ENCODE data around the gene ROPN1B.

ROPN1B gene

DNA sequence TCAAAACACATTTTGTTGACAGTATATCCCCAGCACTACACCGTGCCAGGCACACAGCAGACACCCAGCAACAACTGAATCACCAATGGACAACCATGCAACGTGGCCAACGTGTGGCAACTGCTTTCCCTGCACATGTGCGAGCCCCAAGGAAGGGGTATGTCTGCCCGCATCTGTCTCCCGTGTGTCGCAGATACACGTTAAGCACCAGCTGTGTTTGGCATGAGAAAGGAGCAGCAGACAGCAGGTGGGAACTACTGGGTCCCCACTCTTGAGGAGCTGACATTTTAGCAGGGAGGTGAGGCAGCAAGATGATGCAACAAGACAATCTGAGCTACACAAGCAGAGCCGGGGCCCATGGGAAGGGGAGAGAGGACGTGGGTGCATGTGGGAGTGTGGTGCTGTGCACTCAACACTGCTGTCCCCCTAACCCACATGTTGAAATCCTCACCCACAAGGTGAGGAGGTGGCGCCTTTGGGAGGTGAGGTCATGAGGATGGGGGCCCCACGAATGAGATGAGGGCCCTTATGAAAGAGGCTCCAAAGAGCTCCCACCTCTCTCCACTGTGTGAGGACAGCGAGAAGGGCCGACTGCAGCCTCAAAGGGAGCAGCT, 56.2 kb downstream of the ROPN1B start:
- DNase-seq (ENCODE audit: low read depth, low spot score), result no peak
- TF ChIP-seq, protein P1, sequence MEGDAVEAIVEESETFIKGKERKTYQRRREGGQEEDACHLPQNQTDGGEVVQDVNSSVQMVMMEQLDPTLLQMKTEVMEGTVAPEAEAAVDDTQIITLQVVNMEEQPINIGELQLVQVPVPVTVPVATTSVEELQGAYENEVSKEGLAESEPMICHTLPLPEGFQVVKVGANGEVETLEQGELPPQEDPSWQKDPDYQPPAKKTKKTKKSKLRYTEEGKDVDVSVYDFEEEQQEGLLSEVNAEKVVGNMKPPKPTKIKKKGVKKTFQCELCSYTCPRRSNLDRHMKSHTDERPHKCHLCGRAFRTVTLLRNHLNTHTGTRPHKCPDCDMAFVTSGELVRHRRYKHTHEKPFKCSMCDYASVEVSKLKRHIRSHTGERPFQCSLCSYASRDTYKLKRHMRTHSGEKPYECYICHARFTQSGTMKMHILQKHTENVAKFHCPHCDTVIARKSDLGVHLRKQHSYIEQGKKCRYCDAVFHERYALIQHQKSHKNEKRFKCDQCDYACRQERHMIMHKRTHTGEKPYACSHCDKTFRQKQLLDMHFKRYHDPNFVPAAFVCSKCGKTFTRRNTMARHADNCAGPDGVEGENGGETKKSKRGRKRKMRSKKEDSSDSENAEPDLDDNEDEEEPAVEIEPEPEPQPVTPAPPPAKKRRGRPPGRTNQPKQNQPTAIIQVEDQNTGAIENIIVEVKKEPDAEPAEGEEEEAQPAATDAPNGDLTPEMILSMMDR (IDR thresholded peaks at IDR 0.05; ENCODE audit: low read depth, low read length), result no peak
- in situ Hi-C loops (cut with HindIII; ENCODE audit: low sequenced_read_pairs), result no loop called here

DNA sequence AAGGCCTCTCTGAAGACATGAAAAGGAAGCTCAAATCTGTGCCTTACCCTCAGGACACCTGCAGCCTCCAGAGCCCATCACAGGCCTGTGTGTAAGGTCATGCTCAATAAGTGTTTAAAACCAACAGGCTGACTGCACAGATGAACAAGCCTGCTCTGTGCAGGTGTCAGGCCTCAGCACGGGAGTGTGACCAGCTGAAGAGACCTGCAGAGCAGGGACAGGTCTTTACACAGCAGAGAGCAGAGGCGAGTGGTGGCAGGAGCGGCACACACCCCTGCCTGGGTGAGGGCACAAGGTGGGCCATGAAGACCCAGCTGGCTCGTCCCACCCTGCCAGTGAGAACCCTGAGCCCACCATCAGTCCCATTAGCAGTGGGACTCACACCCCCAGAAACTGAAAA, 56.9 kb downstream of the ROPN1B start:
- TF ChIP-seq, protein P1 (IDR thresholded peaks at IDR 0.05; ENCODE audit: low read depth, low read length), result no peak
- DNase-seq (ENCODE audit: low read depth, low spot score), result no peak
- no peak overlapping the region for H3K4me3 ChIP-seq (ENCODE audit: low read depth, low read length)

More for the DNA sequence above, 56.2 kb downstream of the ROPN1B start:
- no peak overlapping the region for H3K4me3 ChIP-seq (ENCODE audit: low read depth, low read length)

DNA sequence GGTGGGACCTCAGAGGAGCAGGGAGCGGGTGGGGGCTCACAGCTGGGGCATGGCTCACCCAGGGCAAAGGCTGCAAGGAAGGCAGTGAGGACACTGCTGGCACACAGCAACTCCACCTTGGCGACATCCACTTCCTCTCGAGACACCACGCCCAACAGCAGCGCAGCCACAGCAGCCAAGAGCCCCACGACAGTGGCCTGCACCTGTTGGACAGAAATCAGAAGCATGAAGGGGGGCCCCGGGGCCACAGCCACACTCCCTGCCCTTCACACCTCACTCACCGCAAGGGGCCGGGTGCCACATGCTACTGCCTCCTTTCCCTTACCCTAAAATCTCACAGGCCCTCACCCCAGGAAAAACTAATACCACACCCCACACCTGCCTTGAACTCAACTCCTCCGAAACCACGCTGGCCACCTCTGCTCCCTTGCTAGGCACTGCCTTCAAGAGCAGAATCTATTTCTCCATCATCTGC, 57.3 kb downstream of the ROPN1B start:
- TF ChIP-seq, protein P1 (IDR thresholded peaks at IDR 0.05; ENCODE audit: low read depth, low read length), result no peak
- DNase-seq (ENCODE audit: low read depth, low spot score), result no peak
- in situ Hi-C loops (cut with HindIII; ENCODE audit: low sequenced_read_pairs), result no loop called here

More for the DNA sequence above, 56.9 kb downstream of the ROPN1B start:
- in situ Hi-C loops (cut with HindIII; ENCODE audit: low sequenced_read_pairs), result no loop called here

DNA sequence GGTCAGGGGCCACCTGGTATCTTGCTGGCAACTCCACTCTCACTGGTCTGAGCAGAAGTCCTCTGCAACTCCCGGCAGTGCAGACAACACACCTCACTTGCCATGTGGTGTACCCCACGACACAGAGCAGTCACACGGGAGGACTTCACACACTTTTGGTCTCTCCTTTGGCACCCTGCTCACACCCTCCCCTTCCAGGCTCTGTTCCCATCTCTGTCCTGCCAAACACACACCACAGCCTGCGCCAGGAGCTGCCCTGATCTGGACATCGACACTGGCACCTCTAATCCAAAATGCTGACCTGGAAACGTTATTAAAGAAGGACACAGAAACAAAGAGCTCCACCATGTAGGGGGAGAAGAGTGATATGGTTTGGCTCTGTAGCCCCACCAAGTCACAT, 57.8 kb downstream of the ROPN1B start:
- DNase-seq (ENCODE audit: low read depth, low spot score), result no peak
- H3K4me3 ChIP-seq (ENCODE audit: low read depth, low read length), result no peak overlapping the region
- in situ Hi-C loops (cut with HindIII; ENCODE audit: low sequenced_read_pairs), result no loop called here
- TF ChIP-seq, protein P1 (IDR thresholded peaks at IDR 0.05; ENCODE audit: low read depth, low read length), result no peak

More for the DNA sequence above, 57.3 kb downstream of the ROPN1B start:
- H3K4me3 ChIP-seq (ENCODE audit: low read depth, low read length), result no peak overlapping the region

DNA sequence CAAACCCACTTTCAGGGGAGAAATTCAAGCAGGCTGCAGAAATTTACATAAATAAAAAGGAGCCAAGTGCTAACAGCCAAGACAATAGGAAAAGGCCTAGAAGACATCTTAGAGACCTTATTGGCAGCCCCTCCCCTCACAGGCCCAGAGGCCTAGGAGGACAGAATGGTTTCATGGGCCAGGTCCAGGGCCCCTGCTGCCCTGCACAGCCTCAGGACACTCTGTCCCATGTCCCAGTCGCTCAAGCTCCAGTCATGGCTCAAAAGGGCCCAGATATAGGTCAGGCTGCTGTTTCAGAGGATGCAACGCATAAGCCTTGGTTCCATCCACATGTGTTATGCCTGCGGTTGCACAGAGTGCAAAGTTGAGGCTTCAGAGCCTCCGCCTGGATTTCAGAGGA, 59.1 kb downstream of the ROPN1B start:
- H3K4me3 ChIP-seq (ENCODE audit: low read depth, low read length), result no peak overlapping the region
- no peak for DNase-seq (ENCODE audit: low read depth, low spot score)
- in situ Hi-C loops (cut with HindIII; ENCODE audit: low sequenced_read_pairs), result no loop called here
- TF ChIP-seq, protein P1 (IDR thresholded peaks at IDR 0.05; ENCODE audit: low read depth, low read length), result no peak

DNA sequence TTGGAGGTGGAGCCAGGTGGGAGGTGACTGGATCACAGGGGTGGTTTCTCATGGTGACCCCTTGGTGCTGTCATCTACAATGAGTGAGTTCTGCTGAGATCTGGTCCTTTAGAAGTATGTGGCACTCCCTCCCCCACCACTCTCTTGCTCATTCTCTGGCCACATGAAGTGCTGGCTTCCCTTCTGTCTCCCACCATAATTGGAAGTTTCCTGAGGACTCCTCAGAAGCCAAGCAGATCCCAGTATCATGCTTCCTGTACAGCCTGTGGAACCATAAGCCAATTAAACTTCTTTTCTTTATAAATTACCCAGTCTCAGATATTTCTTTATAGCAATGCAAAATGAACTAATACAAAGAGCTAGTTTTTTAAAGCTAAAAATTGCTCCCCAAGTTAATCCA, 60.3 kb downstream of the ROPN1B start:
- in situ Hi-C loops (cut with HindIII; ENCODE audit: low sequenced_read_pairs), result no loop called here
- no peak overlapping the region for H3K4me3 ChIP-seq (ENCODE audit: low read depth, low read length)
- TF ChIP-seq, protein P1 (IDR thresholded peaks at IDR 0.05; ENCODE audit: low read depth, low read length), result no peak
- no peak for DNase-seq (ENCODE audit: low read depth, low spot score)
